Neural cell (in vitro differentiated cells): ENCODE results near the gene KIF21B.

Source experiments
- CTCF ChIP-seq: fragments of 450-650 bp; IDR thresholded peaks from 2 replicates; pipeline ENCODE4 v1.5.1; 2014; ENCODE audit warnings: antibody characterized with exemption, mild to moderate bottlenecking, moderate library complexity; ENCODE audit not compliant: poor library complexity, severe bottlenecking
- EP300 ChIP-seq: fragments of 450-650 bp; conservative IDR thresholded peaks from 2 replicates; pipeline ENCODE4 v1.6.1; 2014; ENCODE audit warnings: antibody characterized with exemption, mild to moderate bottlenecking, moderate library complexity; ENCODE audit not compliant: poor library complexity, severe bottlenecking
- EZH2 ChIP-seq: fragments of 200-600, 300-800 bp; shearing (Covaris generic), sonication (generic); IDR thresholded peaks from 2 replicates; pipeline ENCODE4 v1.6.1; 2014; ENCODE audit warnings: antibody characterized with exemption, low read length, borderline replicate concordance, mild to moderate bottlenecking; ENCODE audit not compliant: insufficient read depth, poor library complexity, severe bottlenecking
- POLR2AphosphoS5 ChIP-seq: IDR thresholded peaks from 2 replicates; pipeline ENCODE4 v1.6.1; 2012
- RAD21 ChIP-seq: fragments of 450-650 bp; conservative IDR thresholded peaks from 2 replicates; pipeline ENCODE4 v1.6.1; 2014; ENCODE audit warnings: antibody characterized with exemption, mild to moderate bottlenecking, moderate library complexity
- TAF1 ChIP-seq: IDR thresholded peaks from 2 replicates; pipeline ENCODE4 v1.6.1; 2012; ENCODE audit warnings: low read depth

GRCh38 chr1:201049248-201049831, 25.8 kb upstream of the KIF21B start:
- no peak for TF ChIP-seq POLR2AphosphoS5
- TF ChIP-seq CTCF, result no peak
- TF ChIP-seq EZH2, result no peak
- no peak for TF ChIP-seq RAD21
- TF ChIP-seq EP300, result no peak
- TF ChIP-seq TAF1, result no peak
